ENCODE measurements around the gene MAFG.

DNA sequence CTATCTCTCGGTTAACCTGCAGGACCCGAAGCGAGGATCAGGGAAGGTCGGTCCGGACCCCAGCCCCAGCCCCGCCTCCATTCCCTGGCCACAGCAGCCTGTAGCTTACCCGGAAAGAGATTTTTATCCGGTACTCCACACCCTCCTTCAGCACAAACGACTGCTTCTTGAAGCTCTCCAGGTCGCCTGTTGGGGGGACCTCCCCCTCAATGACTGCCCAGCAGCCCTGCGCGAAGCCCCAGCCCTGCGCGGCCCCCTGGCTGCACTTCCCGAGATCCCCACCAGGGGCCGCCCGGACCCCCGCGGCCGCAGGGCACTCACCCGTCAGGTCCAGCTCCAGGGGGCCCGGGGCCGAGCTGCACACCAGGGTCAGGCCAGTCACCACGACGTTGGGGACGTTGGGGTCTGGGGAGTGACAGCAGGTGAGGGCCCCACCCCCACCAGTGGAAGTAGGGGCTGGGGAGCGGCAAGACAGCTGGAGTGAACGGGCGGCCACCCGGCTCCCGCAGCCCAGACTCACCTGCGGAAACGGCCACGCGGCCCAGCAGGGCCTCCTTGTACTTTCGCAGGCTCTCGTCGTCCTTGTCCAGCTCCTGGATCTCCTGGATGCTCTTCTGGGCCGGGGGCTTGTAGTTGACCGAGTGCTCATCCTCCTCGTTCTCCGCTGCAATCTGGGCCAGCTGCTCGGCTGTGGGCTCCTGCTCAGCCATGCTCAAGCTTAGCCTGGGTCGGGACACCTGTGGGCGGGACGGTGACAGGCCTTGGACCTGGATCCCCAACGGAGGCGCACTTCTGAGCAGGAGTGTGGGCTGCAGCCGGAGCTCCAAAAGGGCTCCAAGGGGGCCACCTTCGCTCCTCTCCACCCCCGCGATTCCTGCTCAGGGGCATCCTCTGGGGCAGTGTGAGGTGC, 58.1 kb downstream of the MAFG start:
- TF ChIP-seq POLR2A (IDR thresholded peaks at IDR 0.05), result no peak
- TF ChIP-seq CTCF (IDR thresholded peaks at IDR 0.05), result peak; percentile 83 to 94 (median 84)
